PFSK-1 (cell line): ENCODE data around the gene SNCA.

Experiments
- FOXP2 ChIP-seq: optimal IDR thresholded peaks from 2 replicates; pipeline ENCODE3; 2011; ENCODE audit warnings: borderline replicate concordance, control low read depth, inconsistent platforms; ENCODE audit not compliant: insufficient read depth; ENCODE audit errors: extremely low read length, extremely low read depth
- POLR2AphosphoS5 ChIP-seq: IDR thresholded peaks from 2 replicates; pipeline ENCODE4 v1.6.1; 2012; ENCODE audit warnings: low read depth, mild to moderate bottlenecking, control low read depth, low read length, moderate library complexity
- REST ChIP-seq, 2 experiments: IDR thresholded peaks; 2 replicates each; pipeline versions ENCODE4 v1.6.1 to v1.8.0; 2011 to 2012; ENCODE audit warnings: low read depth in 2 of 2, low read length in 2 of 2, control low read depth in 1 of 2, inconsistent platforms in 1 of 2, mild to moderate bottlenecking in 1 of 2, moderate library complexity in 1 of 2; ENCODE audit not compliant: insufficient read depth in 1 of 2
- SIN3A ChIP-seq: IDR thresholded peaks from 2 replicates; pipeline ENCODE4 v1.6.1; 2012; ENCODE audit warnings: mild to moderate bottlenecking, low read length, moderate library complexity, borderline replicate concordance; ENCODE audit not compliant: insufficient read depth
- TAF1 ChIP-seq: IDR thresholded peaks from 2 replicates; pipeline ENCODE4 v1.6.1; 2012; ENCODE audit warnings: low read length, control low read depth, borderline replicate concordance; ENCODE audit not compliant: insufficient read depth

SNCA gene

GRCh38 chr4:89708903-89709421, 128.0 kb downstream of the SNCA start:
- TF ChIP-seq SIN3A (no peak; the same call in 1 of the 2 replicates), TAF1 (no peak), FOXP2 (no peak), REST (IDR thresholded peaks at IDR 0.05; ENCODE audit: insufficient read depth in 1 of 2, low read depth in 2 of 2, low read length in 2 of 2) (no peak), POLR2AphosphoS5 (no peak)

GRCh38 chr4:89707467-89707866, 129.5 kb downstream of the SNCA start:
- no peak for TF ChIP-seq TAF1
- TF ChIP-seq FOXP2: no peak
- TF ChIP-seq REST (IDR thresholded peaks at IDR 0.05; ENCODE audit: insufficient read depth in 1 of 2, low read depth in 2 of 2, low read length in 2 of 2): no peak

- no peak for TF ChIP-seq FOXP2
- TF ChIP-seq REST (IDR thresholded peaks at IDR 0.05; ENCODE audit: insufficient read depth in 1 of 2, low read depth in 2 of 2, low read length in 2 of 2): no peak
- TF ChIP-seq TAF1: no peak
- no peak for TF ChIP-seq SIN3A
- TF ChIP-seq POLR2AphosphoS5: no peak
Measured at GRCh38 chr4:89704651-89705395, 132.1 kb downstream of the SNCA start.

- no peak for TF ChIP-seq TAF1
- no peak for TF ChIP-seq SIN3A
- TF ChIP-seq REST (IDR thresholded peaks at IDR 0.05; ENCODE audit: insufficient read depth in 1 of 2, low read depth in 2 of 2, low read length in 2 of 2): no peak
- no peak for TF ChIP-seq FOXP2
- no peak for TF ChIP-seq POLR2AphosphoS5
Measured at GRCh38 chr4:89703829-89704590, 133.0 kb downstream of the SNCA start.
